Activated CD8-positive, alpha-beta T cell treated with anti-CD3 and anti-CD28 coated beads, Interleukin-2, amount 10 ng/mL, durations not matched to agents 7 days and 5 days (primary cell): ENCODE measurements around the gene KRTAP20-3. TPM values are rescaled to one million over a fixed set of nuclear protein-coding genes. Genes with fewer than 3 reads are reported as not detected.

Experiments
- ATAC-seq: fragments of 150-1000 bp; cut with Tn5 transposase; one replicate; pipeline ENCODE4 v1.10.0; 2021; ENCODE audit warnings: moderate library complexity
- CTCF ChIA-PET: fragments of 350-600 bp; sonication (Branson Sonifier 250); formaldehyde crosslinking; loops from one replicate; lab custom pipeline; 2021; ENCODE audit warnings: antibody characterized with exemption; lab: Charles Lee
- POLR2A ChIA-PET: fragments of 350-600 bp; sonication (Branson Sonifier 250); formaldehyde crosslinking; loops from one replicate; lab custom pipeline; 2021; ENCODE audit warnings: antibody characterized with exemption; lab: Charles Lee
- DNase-seq: peaks from one replicate; pipeline ENCODE4 v3.0.0-alpha.2; 2020
- H3K27ac Mint-ChIP-seq: one replicate; pipeline ENCODE4 v1.8.0; 2021; ENCODE audit warnings: mild to moderate bottlenecking, mixed read lengths
- H3K27me3 Mint-ChIP-seq: one replicate; pipeline ENCODE4 v1.8.0; 2021; ENCODE audit warnings: low read depth, mixed read lengths
- H3K36me3 Mint-ChIP-seq: one replicate; pipeline ENCODE4 v1.8.0; 2021; ENCODE audit warnings: low read depth, mixed read lengths
- H3K4me1 Mint-ChIP-seq: one replicate; pipeline ENCODE4 v1.8.0; 2021; ENCODE audit warnings: low read depth, mixed read lengths
- H3K4me3 Mint-ChIP-seq: one replicate; pipeline ENCODE4 v1.8.0; 2021; ENCODE audit warnings: mild to moderate bottlenecking, mixed read lengths
- H3K9me3 Mint-ChIP-seq: one replicate; pipeline ENCODE4 v1.8.0; 2022; ENCODE audit warnings: mixed read lengths; ENCODE audit not compliant: insufficient read depth
- total RNA-seq, 2 experiments: library from RNA; stranded (reverse); gene quantifications; one replicate each; pipeline ENCODE4 v1.2.3, GENCODE V29; 2021

The KRTAP20-3 gene
- total RNA-seq, 2 experiments from 2014 or later, result not detected

DNA sequence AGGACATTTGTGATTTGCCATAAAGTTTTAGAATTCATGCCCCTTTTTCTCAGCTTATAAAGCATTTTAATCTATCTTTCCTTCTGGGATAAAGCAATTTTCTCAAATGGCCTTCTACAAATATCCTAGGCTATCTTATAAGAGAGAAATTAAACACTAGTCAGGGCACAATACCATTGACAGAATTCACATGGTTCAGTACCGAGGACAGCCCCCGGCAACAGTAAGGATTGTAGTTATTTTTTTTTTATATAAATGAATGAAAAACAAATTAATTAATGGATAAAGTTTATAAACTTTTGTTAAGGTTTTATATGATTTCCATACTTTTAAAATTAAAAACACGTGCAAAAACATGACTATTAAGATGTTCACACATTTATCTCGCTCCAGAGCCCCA, 14.6 kb upstream of the KRTAP20-3 start:
- Mint-ChIP-seq H3K9me3 (no peaks in the 10 kb centered on the region), H3K27me3 (no peaks in the 10 kb centered on the region), H3K27ac (no peak overlapping the region), H3K4me3 (no peak overlapping the region), H3K4me1 (no peaks in the 10 kb centered on the region), H3K36me3 (no peaks in the 10 kb centered on the region)
- ChIA-PET CTCF (no interaction called here), POLR2A (no interaction called here)
- no peak for DNase-seq
- no peak for ATAC-seq

DNA sequence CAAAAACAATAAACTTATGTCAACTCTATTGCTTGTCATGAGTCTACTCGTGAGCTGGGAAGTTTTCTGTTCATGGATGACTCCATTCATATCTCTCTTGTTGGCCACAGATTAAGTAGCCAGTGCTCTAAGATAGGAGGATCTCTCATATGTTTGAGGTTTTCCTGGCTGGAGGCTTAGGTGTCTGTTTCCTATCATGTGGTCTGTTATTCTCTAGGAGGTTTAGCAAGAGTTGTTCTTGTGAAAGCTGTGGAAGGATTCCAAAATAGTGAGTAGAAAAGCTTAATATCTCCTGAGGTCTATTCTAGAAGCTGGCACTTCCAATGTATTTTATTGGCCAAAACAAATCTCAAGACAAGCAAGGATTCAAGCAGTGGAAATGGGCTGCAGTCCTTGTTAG, 13.5 kb upstream of the KRTAP20-3 start:
- ATAC-seq (no peak), DNase-seq (no peak)
- H3K27me3 Mint-ChIP-seq, result no peaks in the 10 kb centered on the region
- H3K27ac Mint-ChIP-seq, result no peak overlapping the region
- no peaks in the 10 kb centered on the region for H3K4me1 Mint-ChIP-seq
- H3K9me3 Mint-ChIP-seq, result no peaks in the 10 kb centered on the region
- ChIA-PET POLR2A (interaction anchor here (0.6 to 0.7 kb wide), 2 partner anchors 79 to 246 kb away, joined by 3 read pairs; no protein-coding TSS in a partner anchor), CTCF (no interaction called here)
- no peak overlapping the region for H3K4me3 Mint-ChIP-seq
- H3K36me3 Mint-ChIP-seq, result no peaks in the 10 kb centered on the region

DNA sequence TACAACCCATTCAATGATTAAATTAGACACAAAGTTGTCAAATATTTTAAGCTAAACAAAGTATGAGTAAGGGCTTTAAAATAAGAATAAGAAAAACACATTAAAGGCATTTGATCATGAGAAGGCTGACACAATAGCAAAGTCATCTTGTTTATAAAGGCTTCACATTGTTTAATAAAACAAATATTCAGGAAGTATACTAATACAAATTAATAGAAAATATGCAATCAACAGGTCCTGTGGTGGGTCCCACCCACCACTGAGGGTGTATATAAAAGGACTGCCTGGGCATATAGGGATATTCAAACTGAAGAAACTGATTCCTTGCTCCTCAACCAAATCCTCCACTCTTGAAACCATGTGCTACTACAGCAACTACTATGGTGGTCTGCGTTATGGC, 7.8 kb upstream of the KRTAP20-3 start, which contains the start of gene KRTAP20-2:
TSS of gene KRTAP20-2 (plus strand) at position 301 of the 400 bp plus-strand sequence. CDS start at position 359, 58 bp downstream.
- Mint-ChIP-seq H3K9me3 (no peaks in the 10 kb centered on the region), H3K27ac (no peak within 1 kb of the TSS), H3K27me3 (no peaks in the 10 kb centered on the region), H3K4me1 (no peaks in the 10 kb centered on the region), H3K36me3 (no peaks in the 10 kb centered on the region), H3K4me3 (no peak within 1 kb of the TSS)
- ATAC-seq (no peak), DNase-seq (no peak)
- ChIA-PET POLR2A (no interaction called here), CTCF (no interaction called here)

DNA sequence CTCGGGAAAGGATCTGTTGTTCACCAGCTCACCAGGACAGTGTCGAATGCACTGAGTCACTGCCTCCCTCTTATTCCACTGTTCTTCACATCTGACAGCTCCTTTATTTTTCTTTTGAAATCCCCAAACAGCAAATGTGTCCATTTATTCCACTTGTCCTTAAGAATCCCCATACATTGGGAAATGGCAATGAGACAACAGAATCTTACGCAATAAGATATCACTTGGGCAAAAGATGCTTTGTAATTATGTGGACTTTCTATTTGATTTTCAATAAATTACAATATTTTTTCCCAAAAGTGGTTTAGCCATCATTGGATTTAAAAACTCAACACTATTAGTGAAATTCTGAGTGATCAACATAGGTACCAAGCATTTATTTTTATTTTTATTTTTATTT, 4.0 kb upstream of the KRTAP20-3 start:
- Mint-ChIP-seq H3K36me3 (no peaks in the 10 kb centered on the region), H3K9me3 (no peaks in the 10 kb centered on the region), H3K27ac (no peak overlapping the region), H3K4me1 (no peaks in the 10 kb centered on the region), H3K4me3 (no peak overlapping the region), H3K27me3 (no peaks in the 10 kb centered on the region)
- DNase-seq (no peak), ATAC-seq (no peak)
- ChIA-PET CTCF (no interaction called here), POLR2A (no interaction called here)

DNA sequence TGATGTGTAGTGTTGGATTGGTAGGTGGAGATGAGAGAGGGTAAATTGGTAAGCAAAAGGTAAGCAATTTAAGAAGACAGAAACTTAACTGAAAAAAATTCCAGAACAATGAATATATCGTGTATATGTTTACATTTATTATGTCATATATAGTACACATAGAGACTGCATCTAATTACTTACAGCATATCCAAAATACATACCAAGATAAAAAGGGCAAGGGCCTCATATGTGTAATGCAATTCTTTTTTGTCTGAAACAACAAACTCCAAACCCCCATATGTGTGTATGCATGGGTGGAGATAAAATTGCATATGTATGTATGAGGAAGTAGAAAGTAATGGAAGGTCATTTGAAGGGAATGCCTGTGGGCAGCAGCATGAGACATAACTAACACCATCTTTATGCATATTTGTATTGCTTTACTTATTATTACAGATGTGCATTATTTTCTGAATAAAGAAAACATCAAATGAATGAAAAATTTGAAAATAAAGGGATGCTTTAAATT, 4.3 kb downstream of the KRTAP20-3 start:
- DNase-seq (no peak), ATAC-seq (no peak)
- ChIA-PET POLR2A (no interaction called here), CTCF (no interaction called here)
- Mint-ChIP-seq H3K36me3 (no peaks in the 10 kb centered on the region), H3K27me3 (no peaks in the 10 kb centered on the region), H3K9me3 (no peaks in the 10 kb centered on the region), H3K27ac (no peak overlapping the region), H3K4me3 (no peak overlapping the region), H3K4me1 (no peaks in the 10 kb centered on the region)

DNA sequence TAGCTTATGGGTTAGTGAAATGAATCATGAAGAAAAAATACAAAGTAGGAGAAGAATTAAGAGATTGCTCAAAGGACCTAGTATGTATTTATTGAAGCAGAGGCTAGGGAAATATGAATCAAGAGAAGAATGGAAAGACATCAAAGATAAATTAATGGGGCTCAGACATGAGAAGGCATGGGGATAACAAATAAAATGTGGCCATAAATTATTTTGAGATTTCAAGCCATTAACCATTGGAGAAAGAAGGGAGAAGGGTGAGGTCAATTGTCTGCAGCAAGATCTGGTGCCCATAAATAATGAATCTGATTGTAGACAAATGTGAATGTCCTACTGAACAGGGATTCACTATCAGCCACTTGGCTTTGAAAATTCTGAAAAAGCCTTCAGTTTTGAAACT, 10.2 kb downstream of the KRTAP20-3 start:
- POLR2A ChIA-PET, result no interaction called here
- H3K4me1 Mint-ChIP-seq, result no peaks in the 10 kb centered on the region
- ATAC-seq, result no peak

DNA sequence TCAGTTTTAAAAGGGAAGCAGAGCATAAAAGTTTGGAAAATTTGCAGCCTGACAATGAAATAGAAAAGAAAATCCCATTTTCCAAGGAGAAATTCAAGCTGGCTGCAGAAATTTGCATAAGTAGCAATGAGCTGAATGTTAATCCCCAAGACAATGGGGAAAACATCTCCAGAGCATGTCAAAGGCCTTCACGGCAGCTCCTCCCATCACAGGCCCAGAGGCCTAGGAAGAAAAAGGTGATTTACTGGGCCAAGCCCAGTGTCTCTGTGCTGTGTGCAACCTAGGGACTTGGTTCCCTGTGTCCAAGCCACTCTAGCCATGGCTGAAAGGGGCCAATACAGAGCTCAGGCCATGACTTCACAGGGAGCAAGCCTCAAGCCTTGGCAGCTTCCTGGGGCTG, 26.1 kb downstream of the KRTAP20-3 start:
- Mint-ChIP-seq H3K9me3 (no peaks in the 10 kb centered on the region), H3K27me3 (no peaks in the 10 kb centered on the region), H3K4me3 (no peak overlapping the region), H3K4me1 (no peaks in the 10 kb centered on the region), H3K27ac (no peak overlapping the region), H3K36me3 (no peaks in the 10 kb centered on the region)
- CTCF ChIA-PET, result no interaction called here
- DNase-seq (no peak), ATAC-seq (no peak)
- POLR2A ChIA-PET, result no interaction called here

More for the DNA sequence above, 10.2 kb downstream of the KRTAP20-3 start:
- Mint-ChIP-seq H3K27me3 (no peaks in the 10 kb centered on the region), H3K27ac (no peak overlapping the region), H3K9me3 (peaks cover 3% of the 10 kb centered on the region), H3K36me3 (no peaks in the 10 kb centered on the region), H3K4me3 (no peak overlapping the region)
- no peak for DNase-seq
- CTCF ChIA-PET, result no interaction called here

DNA sequence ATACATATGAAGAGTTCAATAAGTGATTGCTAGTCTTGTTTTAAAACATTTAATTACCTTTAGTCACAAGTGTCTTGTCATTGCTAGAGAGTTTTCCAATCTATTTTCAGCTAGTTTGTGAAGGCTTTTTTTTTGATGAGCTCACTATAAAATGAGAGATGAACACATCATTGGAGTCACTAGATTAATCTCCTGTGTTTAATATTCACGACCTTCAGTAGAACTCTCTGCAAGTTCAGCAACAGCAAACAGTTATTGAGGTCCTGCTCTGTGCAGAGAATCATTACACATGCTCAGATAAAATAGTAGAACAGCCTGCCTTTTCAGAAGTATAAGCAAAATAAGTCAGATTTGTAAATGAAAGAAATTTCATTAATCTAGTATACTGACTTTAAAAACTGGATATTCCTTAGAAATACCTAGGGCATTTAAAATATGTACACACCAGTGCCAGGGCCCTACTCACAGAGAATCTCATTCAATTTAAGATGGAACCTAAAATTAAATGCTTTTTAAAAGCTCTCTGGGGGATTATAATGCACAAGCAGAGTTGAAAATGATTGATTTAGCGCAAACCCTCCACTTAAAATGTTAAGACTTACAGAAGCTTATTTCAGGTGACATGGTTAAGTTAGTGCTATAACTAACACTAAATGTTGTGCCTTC, 30.5 kb downstream of the KRTAP20-3 start:
- Mint-ChIP-seq H3K4me3 (no peak overlapping the region), H3K27me3 (no peaks in the 10 kb centered on the region), H3K36me3 (no peaks in the 10 kb centered on the region), H3K4me1 (no peaks in the 10 kb centered on the region), H3K9me3 (no peaks in the 10 kb centered on the region), H3K27ac (no peak overlapping the region)
- ChIA-PET POLR2A (interaction anchor here (0.8 kb wide), 1 partner anchor 1633 kb away, joined by 3 read pairs; no protein-coding TSS in a partner anchor), CTCF (no interaction called here)
- no peak for DNase-seq
- ATAC-seq, result no peak

DNA sequence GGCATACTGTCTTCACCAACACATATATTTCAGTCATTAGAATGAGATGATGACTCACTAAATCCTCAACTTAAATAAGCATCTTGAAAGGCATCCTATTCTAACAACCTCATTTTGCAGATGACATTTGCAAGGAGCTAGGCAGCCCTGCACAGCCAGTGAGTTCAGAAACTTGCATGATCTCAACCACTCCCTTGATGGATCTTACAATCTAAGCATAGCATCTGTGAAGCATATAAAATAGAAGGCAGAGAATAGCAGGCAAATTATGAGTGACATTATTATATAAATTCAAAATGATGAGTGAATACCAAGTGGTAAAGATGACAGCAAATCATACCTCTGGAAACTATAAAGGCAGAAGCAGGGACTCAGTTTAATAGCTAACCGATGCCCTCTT, 31.6 kb downstream of the KRTAP20-3 start:
- Mint-ChIP-seq H3K4me3 (no peak overlapping the region), H3K27me3 (no peaks in the 10 kb centered on the region), H3K27ac (no peak overlapping the region), H3K4me1 (no peaks in the 10 kb centered on the region), H3K36me3 (no peaks in the 10 kb centered on the region), H3K9me3 (no peaks in the 10 kb centered on the region)
- DNase-seq, result no peak
- ATAC-seq, result no peak
- ChIA-PET CTCF (no interaction called here), POLR2A (interaction anchor here (0.6 kb wide), 1 partner anchor 73 kb away, joined by 4 read pairs; no protein-coding TSS in a partner anchor)

DNA sequence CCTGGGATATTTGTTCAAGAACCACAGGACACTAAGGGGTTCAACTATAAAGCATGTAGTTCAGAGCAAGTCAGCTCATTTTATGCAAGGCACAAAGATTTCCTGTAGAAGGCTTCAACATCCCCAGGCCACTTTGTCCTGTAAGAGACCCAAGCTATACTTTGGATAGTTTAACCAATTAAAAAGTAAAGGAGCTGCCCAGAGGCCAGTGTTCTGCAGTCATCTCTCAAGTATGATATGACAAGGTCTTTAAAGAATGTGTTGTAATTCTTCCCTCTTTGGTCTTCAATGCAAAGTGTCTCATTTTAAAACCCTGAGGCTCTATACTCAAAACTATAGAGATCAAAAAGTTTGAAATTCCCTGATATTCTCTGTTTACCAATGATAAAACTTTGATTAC, 34.1 kb downstream of the KRTAP20-3 start:
- Mint-ChIP-seq H3K36me3 (no peaks in the 10 kb centered on the region), H3K27me3 (no peaks in the 10 kb centered on the region), H3K4me3 (no peak overlapping the region), H3K27ac (no peak overlapping the region), H3K4me1 (no peaks in the 10 kb centered on the region), H3K9me3 (no peaks in the 10 kb centered on the region)
- no peak for DNase-seq
- CTCF ChIA-PET, result no interaction called here
- no peak for ATAC-seq
- POLR2A ChIA-PET, result no interaction called here

DNA sequence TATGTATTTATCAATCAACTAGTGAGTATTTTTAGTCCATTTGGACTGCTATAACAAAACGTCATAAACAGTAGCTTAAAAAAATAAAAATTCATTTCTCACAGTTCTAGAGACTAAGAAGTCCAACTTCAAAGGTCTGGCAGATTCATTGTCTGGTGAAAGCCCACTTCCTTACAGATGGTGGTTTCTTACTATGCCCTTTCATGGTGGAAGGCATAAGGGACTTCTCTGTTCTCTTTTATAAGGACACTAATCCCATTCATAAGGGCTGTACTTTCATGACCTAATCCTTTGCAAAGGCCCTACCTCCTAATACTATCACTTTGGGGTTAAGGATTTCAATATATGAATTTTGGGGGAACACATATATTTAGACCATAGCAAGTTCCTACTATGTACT, 37.9 kb downstream of the KRTAP20-3 start:
- ChIA-PET POLR2A (no interaction called here), CTCF (no interaction called here)
- Mint-ChIP-seq H3K4me1 (no peaks in the 10 kb centered on the region), H3K4me3 (no peak overlapping the region), H3K36me3 (no peaks in the 10 kb centered on the region), H3K9me3 (no peaks in the 10 kb centered on the region), H3K27ac (no peak overlapping the region), H3K27me3 (no peaks in the 10 kb centered on the region)
- no peak for ATAC-seq
- no peak for DNase-seq

DNA sequence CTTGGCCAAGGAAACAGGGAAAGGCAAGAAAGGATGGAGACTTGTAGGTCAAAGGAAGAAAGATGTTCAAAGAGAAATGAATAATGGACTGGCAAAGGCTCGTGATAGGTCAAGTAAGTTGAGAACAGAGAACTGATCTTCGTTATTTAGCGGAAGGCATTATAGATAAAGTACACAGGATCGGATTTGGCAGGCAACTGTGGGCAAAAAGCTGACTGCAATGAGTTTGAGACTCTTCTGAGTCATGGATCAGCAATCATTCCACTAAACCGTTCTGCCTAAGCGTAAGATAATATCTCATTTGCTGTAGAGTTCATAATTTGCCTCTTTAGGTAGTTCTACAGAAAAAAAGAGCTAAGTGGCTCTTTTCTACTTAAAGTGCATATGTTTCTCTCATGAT, 41.8 kb downstream of the KRTAP20-3 start:
- H3K27me3 Mint-ChIP-seq, result no peaks in the 10 kb centered on the region
- ATAC-seq, result no peak

More for the DNA sequence above, 41.8 kb downstream of the KRTAP20-3 start:
- Mint-ChIP-seq H3K4me3 (no peak overlapping the region), H3K9me3 (no peaks in the 10 kb centered on the region), H3K4me1 (no peaks in the 10 kb centered on the region), H3K27ac (no peak overlapping the region), H3K36me3 (no peaks in the 10 kb centered on the region)
- DNase-seq, result no peak
- ChIA-PET POLR2A (no interaction called here), CTCF (no interaction called here)
